VCaP (cell line): ENCODE results near the gene AASS.

Experiments used
- H3K27ac ChIP-seq: fragments of 450-650 bp; 2 replicates; pipeline ENCODE4 v1.5.1; 2017
- CTCF ChIP-seq: fragments of 450-650 bp; conservative IDR thresholded peaks from 2 replicates; pipeline ENCODE4 v1.5.1; 2017; ENCODE audit warnings: mild to moderate bottlenecking, moderate library complexity

Gene AASS

GRCh38 chr7:122155566-122155965, 11.5 kb upstream of the AASS start:
- no peak overlapping the region for H3K27ac ChIP-seq
- TF ChIP-seq CTCF = no peak

- TF ChIP-seq CTCF = no peak
- H3K27ac ChIP-seq = no peak overlapping the region
Observed at GRCh38 chr7:122148878-122149277, 4.8 kb upstream of the AASS start.

GRCh38 chr7:122148081-122148480, 4.0 kb upstream of the AASS start:
- no peak overlapping the region for H3K27ac ChIP-seq
- TF ChIP-seq CTCF = no peak

- no peak for TF ChIP-seq CTCF
- no peak overlapping the region for H3K27ac ChIP-seq
Observed at GRCh38 chr7:122145937-122146645, 2.0 kb upstream of the AASS start.

GRCh38 chr7:122143376-122143750, 686 bp downstream of the AASS start:
- no peak overlapping the region for H3K27ac ChIP-seq
- no peak for TF ChIP-seq CTCF

- no peak for TF ChIP-seq CTCF
- H3K27ac ChIP-seq = no peak overlapping the region
Observed at GRCh38 chr7:122140918-122141317, 3.1 kb downstream of the AASS start.

- TF ChIP-seq CTCF = no peak
- H3K27ac ChIP-seq = no peak overlapping the region
Observed at GRCh38 chr7:122137251-122138077, 6.6 kb downstream of the AASS start.
